Fibroblast of peridontal ligament (primary cell): Measurements from ENCODE around the gene CLDN6.
"Not testable (repeated sequence)": the region's sequence is repeated elsewhere in the genome, so short reads cannot be mapped to it uniquely, and the experiment has no call there.

ENCODE experiments used
- DNase-seq: peaks from one replicate; pipeline ENCODE4 v3.0.0-alpha.2; 2010; ENCODE audit errors: extremely low read depth

CLDN6 gene

DNA sequence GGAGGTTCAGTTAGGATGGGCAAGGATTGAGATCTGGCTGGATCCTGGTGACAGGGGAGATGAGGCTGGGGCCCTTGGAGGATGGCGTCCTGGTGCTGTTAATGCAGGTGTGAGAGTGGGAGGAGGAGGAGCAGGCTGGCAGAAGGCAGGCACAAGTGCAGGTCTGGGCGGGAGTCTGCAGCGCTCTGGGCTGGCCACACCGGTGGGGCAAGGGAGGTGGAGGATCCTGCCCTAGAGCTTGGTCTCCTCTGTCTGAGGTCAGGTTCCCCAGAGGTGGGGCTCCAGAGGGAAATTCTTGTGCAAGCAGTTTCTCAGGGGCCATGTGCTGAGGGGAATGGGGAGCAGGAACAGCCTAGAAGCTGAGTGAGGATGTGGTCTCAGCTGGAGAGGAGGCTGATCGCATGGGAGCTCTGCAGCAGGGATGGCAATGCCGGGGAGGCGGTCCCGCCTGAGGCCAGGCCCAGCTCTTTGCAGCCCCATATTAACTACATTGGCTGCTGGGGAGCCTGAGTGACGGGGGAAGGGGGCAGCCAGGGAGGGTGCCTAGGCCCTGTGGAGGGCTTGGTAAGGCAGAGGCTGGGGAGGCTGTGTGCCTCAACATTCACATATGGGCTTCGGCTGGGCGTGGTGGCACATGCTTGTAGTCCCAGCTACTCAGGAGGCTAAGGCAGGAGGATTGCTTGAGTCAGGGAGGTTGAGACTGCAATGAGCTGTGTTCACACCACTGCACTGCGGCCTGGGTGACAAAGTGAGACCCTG, 34.8 kb upstream of the CLDN6 start:
- DNase-seq = not testable (repeated sequence)

DNA sequence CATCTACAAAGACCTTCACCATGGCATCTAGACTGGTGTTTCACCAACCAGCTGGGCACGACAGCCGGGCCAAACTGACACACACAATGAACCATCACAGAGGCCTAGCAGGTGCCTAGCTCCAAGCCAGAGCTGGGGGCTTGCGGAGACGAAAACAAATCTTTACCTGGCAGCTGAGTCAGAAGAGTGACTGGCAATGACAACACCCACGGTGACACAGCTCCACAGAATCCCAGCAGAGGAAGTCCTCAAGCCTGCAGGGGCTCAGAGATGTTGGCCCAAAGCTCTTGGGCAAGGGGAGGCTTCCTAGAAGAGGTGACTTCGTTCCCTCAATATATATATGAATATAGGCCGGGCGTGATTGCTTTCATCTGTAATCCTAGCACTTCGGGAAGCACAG, 33.5 kb upstream of the CLDN6 start:
- no peak for DNase-seq

DNA sequence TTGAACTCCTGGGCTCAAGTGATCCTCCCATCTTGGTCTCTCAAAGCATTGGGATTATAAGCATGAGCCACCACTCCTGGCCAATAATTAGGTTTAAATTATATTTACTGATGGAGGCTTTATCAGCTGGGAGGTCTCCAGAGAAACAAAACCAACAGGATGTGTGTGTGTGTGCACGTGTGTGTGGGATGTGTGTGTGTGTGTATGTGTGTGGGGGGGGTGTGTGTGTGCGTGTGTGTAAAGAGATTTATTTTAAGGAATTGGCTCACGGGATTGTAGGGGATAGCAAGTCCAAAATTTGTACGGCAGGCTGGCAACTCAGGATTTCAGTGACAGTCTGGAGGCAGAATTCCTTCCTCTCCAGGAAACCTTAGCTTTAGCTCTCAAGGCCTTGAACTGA, 33.0 kb upstream of the CLDN6 start:
- DNase-seq = no peak

DNA sequence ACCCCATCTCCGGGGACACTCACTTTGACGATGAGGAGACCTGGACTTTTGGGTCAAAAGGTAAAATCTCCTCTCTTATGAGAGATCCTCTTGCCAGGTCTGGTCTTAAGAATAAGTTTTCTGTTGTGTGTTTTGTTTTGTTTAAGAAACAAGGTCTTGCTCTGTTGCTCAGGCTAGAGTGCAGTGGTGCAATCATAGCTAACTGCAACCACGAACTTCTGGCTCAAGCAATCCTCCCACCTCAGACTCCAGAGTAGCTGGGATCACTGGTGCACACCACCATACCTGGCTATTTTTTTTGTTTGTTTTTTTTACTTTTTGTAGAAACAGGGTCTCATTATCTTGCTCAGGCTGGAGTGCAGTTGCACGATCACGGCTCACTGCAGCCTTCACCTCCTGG, 32.5 kb upstream of the CLDN6 start:
- no peak for DNase-seq

DNA sequence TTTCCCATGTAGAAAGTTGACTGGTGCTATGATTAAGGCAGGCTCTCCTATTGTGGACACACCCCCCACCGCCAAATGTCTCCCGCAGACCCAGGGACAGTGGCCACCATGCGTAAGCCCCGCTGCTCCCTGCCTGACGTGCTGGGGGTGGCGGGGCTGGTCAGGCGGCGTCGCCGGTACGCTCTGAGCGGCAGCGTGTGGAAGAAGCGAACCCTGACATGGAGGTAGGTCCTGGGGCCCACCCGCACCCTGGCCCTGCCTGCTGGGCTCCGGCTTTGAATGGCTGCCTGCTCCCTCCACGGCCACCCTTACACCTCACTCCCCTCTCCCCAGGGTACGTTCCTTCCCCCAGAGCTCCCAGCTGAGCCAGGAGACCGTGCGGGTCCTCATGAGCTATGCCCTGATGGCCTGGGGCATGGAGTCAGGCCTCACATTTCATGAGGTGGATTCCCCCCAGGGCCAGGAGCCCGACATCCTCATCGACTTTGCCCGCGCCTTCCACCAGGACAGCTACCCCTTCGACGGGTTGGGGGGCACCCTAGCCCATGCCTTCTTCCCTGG, 32.0 kb upstream of the CLDN6 start:
- DNase-seq = no peak

DNA sequence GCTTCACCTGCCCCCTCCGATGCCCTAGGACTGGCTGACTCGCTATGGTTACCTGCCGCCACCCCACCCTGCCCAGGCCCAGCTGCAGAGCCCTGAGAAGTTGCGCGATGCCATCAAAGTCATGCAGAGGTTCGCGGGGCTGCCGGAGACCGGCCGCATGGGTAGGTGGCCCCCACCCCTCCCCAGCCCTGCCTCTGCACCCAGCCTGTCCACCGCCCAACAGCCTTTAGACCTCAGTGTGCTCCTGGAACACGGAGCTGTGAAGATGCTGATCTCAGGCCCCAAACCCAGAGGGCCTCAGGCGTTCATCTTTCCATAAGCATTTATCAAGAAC, 29.4 kb upstream of the CLDN6 start:
- no peak for DNase-seq

DNA sequence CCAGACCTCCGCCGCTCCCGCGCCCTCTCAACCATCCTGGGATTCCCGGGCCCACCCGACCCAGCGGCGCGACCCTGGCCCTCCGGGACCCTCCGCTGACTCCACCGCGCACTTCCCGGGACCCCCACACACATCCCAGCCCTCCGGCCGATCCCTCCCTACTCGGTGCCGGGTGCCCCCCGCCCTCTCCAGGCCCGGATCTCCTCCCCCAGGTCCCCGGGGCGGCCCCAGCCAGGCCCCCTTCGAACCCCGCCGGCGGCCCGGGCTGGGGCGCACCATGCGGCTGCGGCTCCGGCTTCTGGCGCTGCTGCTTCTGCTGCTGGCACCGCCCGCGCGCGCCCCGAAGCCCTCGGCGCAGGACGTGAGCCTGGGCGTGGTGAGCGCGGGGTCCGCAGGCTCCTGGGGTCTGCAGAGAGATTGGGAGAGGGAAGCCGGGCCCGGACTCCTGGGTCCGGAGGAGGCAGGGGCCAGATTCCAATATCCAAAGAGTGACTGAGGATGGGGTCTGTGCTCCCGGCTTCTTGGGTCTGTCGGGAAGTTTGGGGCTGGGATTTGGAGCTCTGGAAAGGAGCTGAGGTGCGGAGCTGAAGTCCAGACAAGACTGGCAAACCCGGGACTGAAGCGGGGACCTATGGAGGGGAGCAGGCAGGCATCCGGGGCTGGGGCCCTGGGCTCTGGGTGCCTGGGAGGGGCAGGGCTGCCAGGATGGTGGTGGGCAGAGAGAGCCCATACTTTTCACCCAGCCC, 28.8 kb upstream of the CLDN6 start:
- DNase-seq = no peak

DNA sequence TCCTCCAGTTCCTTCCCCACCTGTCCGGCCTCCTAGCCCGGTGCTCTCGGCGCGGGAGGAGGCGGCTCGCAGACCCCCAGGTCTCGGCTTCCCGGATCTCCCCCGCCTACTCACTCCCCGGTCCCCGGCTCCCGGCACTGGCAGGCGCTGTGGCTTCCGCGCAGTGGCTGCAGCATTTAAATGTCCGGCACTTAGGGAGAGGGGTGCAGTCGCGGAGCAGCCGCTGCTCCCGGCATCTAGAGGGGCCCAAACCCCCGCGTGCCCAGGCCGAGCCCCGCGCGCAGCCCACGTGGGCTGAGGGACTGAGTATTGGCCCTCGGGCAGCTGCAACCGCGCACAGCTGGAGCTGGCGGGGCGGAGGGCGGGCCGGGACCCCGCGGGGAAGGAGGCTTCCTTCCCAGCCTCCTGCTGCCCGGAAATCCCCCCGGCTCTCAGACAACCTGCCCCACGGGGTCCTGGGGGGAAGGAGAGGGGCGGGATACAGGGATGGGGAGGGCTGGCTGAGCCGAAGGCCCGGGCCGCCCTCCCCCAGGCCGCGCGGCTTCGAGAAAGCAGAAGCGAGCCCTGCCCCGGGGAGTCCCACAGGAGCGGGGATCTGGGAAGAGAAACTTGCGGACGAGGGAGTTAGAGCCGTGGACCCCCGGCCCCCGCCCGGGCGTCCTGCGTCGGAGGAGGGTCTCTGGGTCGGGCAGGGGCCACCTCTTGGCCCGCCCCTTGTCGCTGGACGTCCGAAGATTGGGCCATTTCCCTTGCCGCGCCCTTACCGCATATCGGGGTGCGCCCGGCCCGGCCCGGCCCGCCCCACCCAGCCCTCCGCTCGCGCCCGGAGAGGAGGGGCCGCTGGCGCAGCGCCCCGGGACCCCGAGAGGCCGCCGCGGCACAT, 28.0 kb upstream of the CLDN6 start, which contains the start of gene MMP25:
Gene MMP25 (plus strand): TSS at position 804 of the 883 bp plus-strand sequence. CDS start 357 bp downstream, outside the sequence.
- DNase-seq = no peak

DNA sequence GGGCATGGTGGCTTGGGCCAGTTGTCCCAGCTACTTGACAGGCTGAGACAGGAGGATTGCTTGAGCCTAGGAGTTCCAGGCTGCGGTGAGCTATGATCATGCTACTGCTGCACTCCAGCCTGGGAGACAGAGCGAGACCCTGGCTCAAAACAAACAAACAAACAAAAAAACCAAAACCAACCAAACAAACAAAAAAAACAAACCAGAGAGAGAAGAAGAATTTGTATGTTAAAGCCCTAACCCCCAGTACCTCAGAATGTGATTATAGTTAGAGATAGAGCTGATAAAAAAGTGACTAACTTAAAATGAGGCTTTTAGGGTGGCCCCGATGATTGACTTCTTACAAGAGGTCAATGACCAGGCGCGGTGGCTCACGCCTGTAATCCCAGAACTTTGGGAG, 26.7 kb upstream of the CLDN6 start:
- DNase-seq = no peak

DNA sequence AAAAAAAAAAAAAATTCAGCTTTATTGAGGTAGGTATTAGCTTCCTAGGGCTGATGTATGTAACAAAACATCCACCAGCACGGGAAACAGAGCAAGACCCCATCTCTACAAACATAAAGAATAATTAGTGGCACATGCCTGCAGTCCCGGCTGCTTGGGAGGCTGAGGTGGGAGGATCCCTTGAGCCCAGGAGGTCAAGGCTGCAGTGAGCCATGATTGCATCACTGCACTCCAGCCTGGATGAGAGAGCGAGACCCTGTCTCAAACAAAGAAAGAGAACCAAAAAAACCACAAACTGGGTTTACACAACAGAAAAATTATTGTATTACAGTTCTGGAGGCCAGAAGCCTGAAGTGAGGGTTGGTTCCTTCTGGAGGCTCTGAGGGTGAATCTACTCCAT, 24.4 kb upstream of the CLDN6 start:
- no peak for DNase-seq

DNA sequence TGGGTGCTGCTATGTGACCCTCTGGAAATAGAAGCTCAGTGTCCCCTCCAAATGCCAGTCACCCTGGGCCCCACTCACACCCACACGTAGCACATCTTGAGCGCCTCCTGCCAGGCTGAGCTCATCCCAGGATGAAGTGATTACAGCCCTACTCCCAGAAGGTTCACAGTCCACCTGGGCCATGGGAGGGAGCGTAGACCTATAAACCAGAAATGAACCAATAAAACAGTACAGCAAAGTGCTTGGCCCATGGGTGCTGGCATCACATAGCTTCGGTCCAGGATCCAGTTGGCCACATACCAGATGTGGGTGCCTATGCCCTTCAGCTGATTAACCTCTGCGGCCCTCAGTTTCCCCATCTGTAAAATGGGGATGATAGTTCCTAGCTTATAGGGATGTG, 20.9 kb upstream of the CLDN6 start:
- DNase-seq = no peak

DNA sequence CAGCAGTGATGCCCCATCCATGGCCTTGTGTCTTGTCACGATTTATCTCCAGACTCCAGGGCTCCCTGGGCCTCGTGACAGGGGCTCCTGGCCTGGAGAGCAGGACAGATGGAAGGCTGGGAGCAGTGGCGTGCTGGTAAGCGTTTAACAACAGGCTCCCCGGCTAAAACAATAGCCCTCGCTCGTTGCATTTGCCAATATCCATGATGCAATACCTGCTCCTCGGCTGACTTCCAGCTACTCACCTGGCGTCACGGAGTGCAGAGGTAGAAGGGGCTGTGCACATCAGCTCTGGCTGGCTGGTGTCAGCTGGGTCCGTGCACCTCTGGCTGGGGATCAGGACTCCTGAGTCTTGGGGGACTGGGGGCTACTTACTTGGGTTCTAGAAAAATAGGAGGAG, 20.3 kb upstream of the CLDN6 start:
- no peak for DNase-seq

DNA sequence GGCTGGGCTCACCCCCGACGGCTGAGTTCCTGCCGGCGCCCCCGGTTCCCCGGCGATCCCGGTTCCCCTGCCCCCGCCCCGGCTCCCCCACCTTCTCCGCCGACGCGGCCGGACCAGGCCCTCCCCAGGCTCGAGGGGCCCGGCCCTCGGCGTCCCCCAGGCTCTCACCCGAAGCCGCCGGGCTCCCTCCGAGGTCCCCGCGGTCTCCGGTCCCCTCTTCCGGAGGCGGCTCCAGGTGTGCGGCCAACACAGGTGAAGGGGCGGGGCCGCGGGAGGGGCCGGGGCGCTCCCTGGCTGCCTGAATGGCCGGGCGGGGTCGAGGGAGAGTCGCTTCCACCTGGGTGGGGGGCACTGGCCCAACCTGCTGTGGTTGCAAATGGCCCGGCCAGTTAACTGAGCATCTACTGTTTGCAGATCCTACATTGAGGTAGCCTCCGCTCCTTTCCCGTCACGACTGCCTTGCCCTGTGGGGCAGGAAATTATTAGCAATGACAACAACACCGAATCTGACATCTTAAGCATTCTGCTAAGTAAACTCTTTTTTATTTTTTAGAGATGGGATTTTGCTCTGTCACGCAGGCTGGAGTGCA, 18.8 kb upstream of the CLDN6 start, which contains the start of gene BICDL2:
Gene BICDL2 (minus strand): TSS at position 219 of the 590 bp plus-strand sequence. CDS start 1,448 bp downstream, outside the sequence.
- no peak for DNase-seq

DNA sequence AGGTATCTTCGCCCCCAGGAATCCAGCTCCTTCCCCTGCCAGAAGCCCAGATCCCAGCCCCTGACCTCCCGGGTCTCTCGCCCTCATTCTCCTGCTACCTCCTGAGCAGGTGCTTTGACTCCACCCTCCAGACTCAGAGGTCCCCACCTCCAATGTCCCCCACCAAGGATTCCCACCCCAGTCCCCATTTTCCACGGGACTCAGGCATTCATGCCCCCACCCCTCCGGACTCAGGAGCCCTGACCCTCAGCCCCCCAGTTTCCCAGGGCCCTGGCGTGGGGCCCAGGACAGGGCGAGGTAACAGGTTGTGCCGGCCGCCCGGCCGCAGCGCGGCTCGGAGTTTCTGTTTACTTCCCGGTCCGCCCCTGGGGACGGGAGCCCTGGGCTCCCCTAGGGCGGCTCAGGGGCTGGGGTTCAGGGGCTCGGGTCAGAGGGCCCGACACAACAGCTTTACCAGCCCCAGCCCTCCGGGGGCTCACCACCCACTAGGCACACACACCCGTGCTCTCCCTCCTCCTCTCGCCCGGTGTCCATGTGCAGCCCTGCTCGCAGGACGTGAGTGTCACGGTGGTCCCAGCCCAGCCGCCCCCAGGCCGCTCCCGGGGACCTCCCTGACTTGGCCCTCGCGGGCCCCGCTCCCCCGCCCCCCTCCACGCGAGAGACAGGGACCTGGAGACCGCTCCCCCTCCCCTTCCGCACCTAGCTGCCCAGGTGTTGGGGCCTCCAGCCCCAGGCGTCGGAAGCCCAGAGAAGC, 18.2 kb upstream of the CLDN6 start:
- DNase-seq = no peak

DNA sequence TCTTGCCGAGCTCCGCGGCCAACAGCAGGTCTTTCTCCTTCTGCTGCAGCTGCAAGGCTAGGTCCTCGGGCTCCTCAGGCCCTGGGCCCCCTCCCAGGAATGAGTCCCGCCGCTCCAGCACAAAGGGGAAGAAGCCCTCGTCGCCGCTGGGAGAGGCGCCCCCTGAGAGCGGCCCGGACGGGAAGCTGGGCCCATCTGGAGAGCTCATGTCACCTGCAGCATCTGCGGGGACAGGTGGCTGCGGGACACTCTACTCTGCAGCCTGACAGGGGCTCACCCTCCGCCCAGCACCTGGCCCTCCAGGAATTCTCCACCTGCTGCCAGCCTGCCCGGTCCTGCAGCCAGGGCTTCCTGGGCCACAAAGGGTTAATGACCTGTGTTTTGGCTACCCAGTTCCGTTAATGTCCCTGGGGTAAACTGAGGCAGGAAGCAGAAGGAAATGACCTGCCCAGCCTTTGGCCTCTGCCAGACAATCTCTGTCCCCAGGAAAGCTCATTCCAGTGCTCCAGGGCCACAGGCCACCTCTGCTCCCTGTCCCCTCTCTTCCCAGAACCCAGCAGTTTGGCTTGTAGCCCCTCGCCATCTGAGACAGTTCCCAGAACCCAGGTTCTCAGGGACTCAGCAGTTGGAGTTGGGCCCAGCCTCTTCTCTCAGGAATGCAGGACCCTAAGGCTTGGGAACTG, 17.4 kb upstream of the CLDN6 start:
- no peak for DNase-seq

DNA sequence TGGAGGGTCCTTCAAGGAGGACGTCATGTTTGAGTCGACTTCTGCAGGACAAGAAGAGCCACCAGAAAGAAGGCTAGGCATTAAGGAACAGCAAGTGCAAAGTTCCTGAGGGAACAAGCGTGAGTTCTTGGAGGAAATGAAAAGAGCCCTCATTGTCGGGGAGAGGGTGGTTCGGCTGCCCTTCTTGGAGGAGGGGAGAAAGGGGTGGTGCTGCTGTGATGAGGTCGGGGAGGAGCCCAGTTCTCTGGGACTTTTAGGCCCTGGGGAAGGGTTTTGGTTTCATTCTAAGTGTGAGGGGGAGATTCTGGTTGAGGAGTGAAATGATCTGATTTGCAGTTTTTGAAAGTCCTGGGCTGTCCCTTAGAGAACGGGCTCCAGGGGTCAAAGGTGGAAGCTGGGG, 14.6 kb upstream of the CLDN6 start:
- DNase-seq = no peak

DNA sequence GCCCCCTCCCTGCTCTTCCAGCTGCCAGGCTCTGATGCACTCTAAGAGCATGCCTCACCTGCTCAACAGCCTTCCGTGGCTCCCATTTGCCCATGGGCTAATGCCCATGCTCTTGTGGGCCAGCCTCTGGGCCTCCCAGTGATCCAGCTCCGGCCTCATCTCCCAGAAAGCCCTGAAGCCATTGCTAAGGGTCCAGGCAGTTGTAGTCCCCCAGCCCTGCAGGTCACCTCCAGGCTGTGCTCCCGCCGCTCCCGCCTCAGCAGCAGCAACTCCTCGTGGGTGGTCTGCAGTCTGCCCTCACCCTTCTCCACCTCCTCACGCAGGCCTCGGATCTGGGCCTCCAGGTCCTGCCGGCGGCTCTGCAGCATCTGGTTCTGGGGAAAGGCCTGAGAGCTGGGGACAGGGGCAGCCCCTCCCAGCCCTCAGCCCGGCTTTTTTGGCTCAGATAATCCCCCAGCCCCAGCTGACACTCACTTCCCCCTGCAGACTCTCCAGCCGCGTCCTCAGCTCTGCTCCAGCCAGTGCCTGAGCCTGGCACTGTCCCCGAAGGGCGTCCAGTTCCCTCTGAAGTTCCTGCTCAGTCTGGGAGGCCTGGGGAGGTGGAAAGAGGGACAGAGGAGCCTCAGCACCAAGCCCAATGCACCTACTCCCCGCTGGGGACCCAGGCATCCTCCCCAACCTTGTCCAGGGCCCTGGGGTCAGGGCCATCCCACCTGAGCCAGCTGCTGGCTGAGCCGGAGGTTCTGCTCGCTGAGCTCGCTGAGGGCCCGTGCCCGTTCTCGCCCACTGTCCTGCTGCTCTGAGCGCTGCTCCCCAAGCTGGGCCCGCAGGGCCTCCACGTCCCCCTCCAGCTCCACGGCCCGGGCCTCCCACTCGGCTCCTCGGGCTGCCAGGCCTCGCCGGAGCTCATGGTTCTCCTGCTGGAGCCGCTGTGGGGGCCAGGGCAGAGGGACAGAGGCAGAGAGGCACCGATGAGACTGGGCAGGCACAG, 12.5 kb upstream of the CLDN6 start:
- no peak for DNase-seq

DNA sequence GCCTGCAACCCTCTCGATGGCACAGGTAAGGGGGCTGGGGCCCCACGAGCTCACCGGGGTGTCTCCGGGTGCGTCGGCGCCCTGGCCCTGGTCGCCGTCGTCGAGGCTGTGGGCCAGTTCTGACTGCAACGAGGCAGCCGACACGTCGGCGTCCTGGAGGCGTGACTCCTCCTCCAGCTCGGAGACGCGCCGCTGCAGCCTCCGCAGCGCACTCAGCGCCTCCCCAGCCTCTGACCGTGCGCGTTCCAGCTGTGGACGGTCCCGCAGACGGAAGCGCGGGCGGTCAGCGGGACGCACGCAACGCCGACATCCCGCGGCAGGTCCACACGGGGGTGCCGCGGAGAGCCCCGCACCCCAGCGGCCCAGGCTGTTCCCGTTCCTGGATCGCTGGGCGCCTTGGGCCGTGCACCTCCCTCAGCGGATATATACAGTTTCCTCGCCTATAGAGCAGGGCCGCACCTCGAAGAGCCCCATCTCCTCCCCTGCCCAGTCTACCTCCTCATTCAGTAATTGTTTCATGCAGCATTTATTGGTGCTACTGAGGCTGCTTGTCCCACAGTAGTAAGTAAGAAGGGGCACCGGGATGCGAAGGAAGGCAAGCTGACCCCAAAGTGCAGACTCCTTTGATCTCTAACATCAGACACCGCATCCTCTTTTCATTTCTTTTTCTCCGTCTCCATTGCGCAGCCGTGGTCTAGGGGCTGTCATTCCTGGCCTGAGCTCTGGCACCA, 11.7 kb upstream of the CLDN6 start:
- peak; percentile 15 for DNase-seq
